ELF-1 (cell line): Measurements from ENCODE around the gene LMLN.
A peak's percentile ranks its signal among the peaks of the same experiment; 100 is the strongest.
"Not testable (repeated sequence)": the region's sequence is repeated elsewhere in the genome, so short reads cannot be mapped to it uniquely, and the experiment has no call there.

ENCODE experiments used
- DNase-seq: peaks from one replicate; pipeline ENCODE4 v3.0.0-alpha.2; 2016; ENCODE audit warnings: low read depth, low spot score

The LMLN gene

GRCh38 chr3:198079771-198080520 lies 119.9 kb downstream of the LMLN start:
- peak; percentile 8 for DNase-seq

DNA sequence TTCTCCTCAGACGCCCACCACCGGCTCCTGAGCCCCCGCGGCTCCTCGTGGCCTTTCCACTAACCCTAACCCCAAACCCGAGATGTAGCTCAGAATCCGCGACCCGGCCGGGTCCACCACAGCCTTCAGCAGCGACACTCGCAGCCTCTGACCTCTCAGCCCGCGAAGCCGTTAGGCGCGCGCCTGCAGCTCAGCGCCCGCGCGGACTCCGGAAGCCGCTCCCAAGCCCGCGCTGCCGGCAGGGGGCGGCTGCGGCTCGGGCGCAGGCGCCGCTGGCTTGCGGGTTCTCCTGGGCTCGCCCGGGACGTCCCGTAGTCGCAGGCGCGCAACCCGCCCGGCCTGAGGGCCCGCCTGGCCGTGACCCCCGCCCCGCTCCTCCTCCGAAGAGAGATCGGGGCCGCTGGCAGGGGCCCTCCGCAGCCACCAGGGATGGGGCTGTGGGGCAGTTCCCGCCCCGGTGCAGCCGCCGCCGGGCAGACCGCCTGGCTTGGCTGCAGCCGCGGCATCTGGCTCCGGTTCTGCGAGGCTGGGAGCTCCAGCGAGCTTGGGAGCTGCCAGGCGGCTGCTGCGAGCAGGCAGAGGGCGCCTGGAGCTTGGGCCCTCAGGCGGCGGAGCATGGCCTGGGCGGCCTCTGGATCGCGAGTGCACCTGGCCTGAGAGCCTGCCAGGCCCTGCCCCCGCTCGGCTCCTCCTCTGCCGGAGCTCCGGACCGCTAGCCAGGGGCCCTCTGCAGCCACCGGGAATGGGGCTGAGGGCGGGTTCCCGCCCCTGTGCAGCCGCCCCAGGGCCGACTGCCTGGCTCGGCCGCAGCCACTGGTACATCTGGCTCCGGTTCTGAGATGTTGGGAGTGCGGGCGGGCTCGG lies 120.7 kb downstream of the LMLN start:
- peak; percentile 89 for DNase-seq

GRCh38 chr3:198081421-198081844 lies 121.4 kb downstream of the LMLN start:
- no peak for DNase-seq

GRCh38 chr3:198082226-198082625 lies 122.2 kb downstream of the LMLN start:
- not testable (repeated sequence) for DNase-seq

- DNase-seq, result no peak
These were observed 128.5 kb downstream of the LMLN start for GRCh38 chr3:198088421-198088955.

GRCh38 chr3:198090795-198091332 lies 130.8 kb downstream of the LMLN start:
- no peak for DNase-seq

- DNase-seq, result no peak
These were observed 132.3 kb downstream of the LMLN start for GRCh38 chr3:198092276-198092675.

DNA sequence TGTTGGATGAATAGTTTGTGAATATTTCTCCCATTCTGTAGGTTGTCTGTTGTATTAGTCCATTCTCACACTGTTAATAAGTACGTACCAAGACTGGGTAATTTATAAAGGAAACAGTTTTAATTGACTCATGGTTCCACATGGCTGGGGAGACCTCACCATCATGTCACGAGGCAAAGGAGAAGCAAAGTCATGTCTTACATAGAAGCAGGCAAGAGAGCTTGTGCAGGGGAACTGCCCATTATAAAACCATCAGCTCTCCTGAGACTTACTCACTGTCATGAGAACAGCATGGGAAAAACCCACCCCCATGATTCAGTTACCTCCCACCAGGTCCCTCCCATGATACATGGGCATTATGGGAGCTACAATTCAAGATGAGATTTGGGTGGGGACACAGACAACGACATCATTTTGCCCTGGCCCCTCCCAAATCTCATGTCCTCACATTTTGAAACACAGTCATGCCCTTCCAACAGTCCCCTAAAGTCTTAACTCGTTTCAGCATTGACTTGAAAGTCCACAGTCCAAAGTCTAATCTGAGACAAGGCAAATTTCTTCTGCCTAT lies 133.2 kb downstream of the LMLN start:
- no peak for DNase-seq
